Measurements from ENCODE around the gene NOL6. TPM values are rescaled to one million over a fixed set of nuclear protein-coding genes. Genes with fewer than 3 reads are reported as not detected.

NOL6 gene
- total and polyA plus RNA-seq, 2 of the 8 experiments (the other 6 are each of a cell fraction or from before 2014, with no cell fraction given), result 44.0 to 55.0 TPM

DNA sequence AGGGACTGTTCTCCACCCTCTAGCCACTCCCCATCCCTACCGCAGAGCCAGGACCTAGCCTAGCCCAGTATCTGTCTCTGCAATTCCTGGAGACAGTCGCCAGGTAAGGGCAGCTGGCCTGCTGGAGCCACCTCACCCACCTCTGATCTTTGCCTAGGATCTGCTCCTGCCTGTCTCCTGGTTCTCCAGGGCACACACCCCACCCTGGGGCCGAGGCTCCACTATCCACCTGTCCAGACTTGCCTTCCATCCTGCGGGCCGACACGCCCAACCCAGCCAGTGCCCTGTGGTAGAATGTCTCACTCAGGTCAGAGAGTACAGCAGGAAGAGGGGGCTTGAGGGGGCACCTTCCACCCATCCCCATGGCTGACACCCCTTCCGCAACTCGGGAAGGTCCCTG, 55.6 kb downstream of the NOL6 start:
- no peaks in the 10 kb centered on the region for H3K36me3 ChIP-seq (ENCODE audit: control insufficient read depth in 2 of 4, insufficient read depth in 4 of 4, low read length in 3 of 4)
- no peak overlapping the region for H3K4ac ChIP-seq (replicated peaks; ENCODE audit: insufficient read length, low read depth, low read length)
- H3K56ac ChIP-seq (replicated peaks; ENCODE audit: insufficient read length, low read depth, low read length), result no peak overlapping the region
- H3K4me2 ChIP-seq (ENCODE audit: insufficient read depth in 1 of 2, low read depth in 2 of 2, low read length in 2 of 2), result no peak overlapping the region
- H3K14ac ChIP-seq (ENCODE audit: insufficient read length), result no peak overlapping the region
- no peak overlapping the region for H2AK5ac ChIP-seq (ENCODE audit: low read depth, low read length)
- no peaks in the 10 kb centered on the region for H3K79me1 ChIP-seq (ENCODE audit: low read depth, low read length)
- H3K4me1 ChIP-seq (replicated peaks in 1 of 4; ENCODE audit: control insufficient read depth in 3 of 4, insufficient read depth in 4 of 4, low read length in 3 of 4), result peaks cover 0 to 4% (median 3%) of the 10 kb centered on the region in 4 experiments; a peak in 2 of 7 replicates
- no peaks in the 10 kb centered on the region for H3K9me3 ChIP-seq (ENCODE audit: insufficient read depth in 2 of 2, low read depth in 1 of 2, low read length in 1 of 2)
- H4K91ac ChIP-seq (replicated peaks; ENCODE audit: insufficient read length, low read length), result no peak overlapping the region
- CTCF ChIA-PET (ENCODE audit: partially characterized antibody), result interaction anchor here (0.6 to 9.5 kb wide), 9 partner anchors 9 to 131 kb away, joined by 3 to 134 read pairs (median 8); partner anchors contain the start of gene AQP3
- H4K8ac ChIP-seq (ENCODE audit: extremely low read depth, insufficient read depth, low read length), result peak overlapping the region; percentile 9; the same call in 1 of the 2 replicates
- no peak overlapping the region for H2BK20ac ChIP-seq (ENCODE audit: low read length)
- H4K20me1 ChIP-seq (replicated peaks in 1 of 2; ENCODE audit: control insufficient read depth in 1 of 2, insufficient read depth in 2 of 2, low read length in 2 of 2), result no peaks in the 10 kb centered on the region
- no peak overlapping the region for H3K23ac ChIP-seq (ENCODE audit: insufficient read length)
- no peak overlapping the region for H3K4me3 ChIP-seq (ENCODE audit: extremely low read depth in 1 of 4, insufficient read depth in 2 of 4, low read depth in 3 of 4, low read length in 4 of 4)
- H2AFZ ChIP-seq (ENCODE audit: low read length), result no peak overlapping the region
- POLR2A ChIA-PET (ENCODE audit: partially characterized antibody), result no interaction called here
- H3K27me3 ChIP-seq (replicated peaks in 1 of 4; ENCODE audit: control insufficient read depth in 3 of 4, extremely low read depth in 1 of 4, insufficient read depth in 3 of 4, low read length in 3 of 4), result no peaks in the 10 kb centered on the region; a peak in 1 of 7 replicates
- H2BK12ac ChIP-seq (ENCODE audit: low read depth, low read length), result no peak overlapping the region
- no peak overlapping the region for H2BK5ac ChIP-seq (ENCODE audit: low read depth, low read length)
- 97% methylated on average over 7 of the region's 8 CpGs; no CpG with 5 or more reads in 1 of the 2 experiments for WGBS, 2 experiments (ENCODE audit: extremely low coverage in 1 of 2, insufficient coverage in 1 of 2, insufficient read length in 1 of 2, insufficient replicate concordance in 2 of 2, low coverage in 1 of 2, low lambda C conversion rate in 2 of 2, missing lambda C conversion rate in 1 of 2)
- DNase-seq (ENCODE audit: low read depth in 1 of 2, low spot score in 2 of 2) (no peak), FAIRE-seq (no peak)
- no peak overlapping the region for H4K5ac ChIP-seq (ENCODE audit: insufficient read length, low read depth, low read length)
- no peak overlapping the region for H3K18ac ChIP-seq (ENCODE audit: extremely low read depth, low read length)
- H3K9ac ChIP-seq (replicated peaks in 1 of 4; ENCODE audit: extremely low read depth in 1 of 4, low read depth in 3 of 4, low read length in 3 of 4), result no peak overlapping the region
- no peak overlapping the region for H3K27ac ChIP-seq (ENCODE audit: low read depth, low read length)
- no peaks in the 10 kb centered on the region for H3K23me2 ChIP-seq (ENCODE audit: low read depth, low read length)
- H3K79me2 ChIP-seq (ENCODE audit: control insufficient read depth in 1 of 2, insufficient read depth in 2 of 2, low read length in 2 of 2), result no peaks in the 10 kb centered on the region
- no peak overlapping the region for H2BK120ac ChIP-seq (replicated peaks; ENCODE audit: low read depth, low read length)
- H2BK15ac ChIP-seq (ENCODE audit: low read length), result no peak overlapping the region
- TF ChIP-seq PHF8 (conservative IDR thresholded peaks at IDR 0.05; ENCODE audit: low read depth, low read length) (no peak), SP2 (IDR thresholded peaks at IDR 0.05; ENCODE audit: low read length) (no peak), POLR2AphosphoS5 (IDR thresholded peaks at IDR 0.05; ENCODE audit: low read depth, low read length) (no peak), CBX8 (IDR thresholded peaks at IDR 0.05; ENCODE audit: borderline replicate concordance, low read depth, low read length) (no peak), HDAC6 (IDR thresholded peaks at IDR 0.05; ENCODE audit: low read depth, low read length) (no peak), CHD2 (IDR thresholded peaks at IDR 0.05; ENCODE audit: low read length) (no peak), RBBP5 (IDR thresholded peaks at IDR 0.05; ENCODE audit: borderline replicate concordance, low read depth, low read length) (no peak), GTF2F1 (IDR thresholded peaks at IDR 0.05; ENCODE audit: borderline replicate concordance, low read depth, low read length) (no peak), EP300 (IDR thresholded peaks at IDR 0.05; ENCODE audit: borderline replicate concordance in 1 of 2, low read depth in 2 of 2, low read length in 2 of 2) (no peak), YY1 (IDR thresholded peaks at IDR 0.05; ENCODE audit: low read depth, low read length) (no peak), HDAC2 (IDR thresholded peaks at IDR 0.05; ENCODE audit: borderline replicate concordance in 1 of 2, low read depth in 2 of 2, low read length in 2 of 2) (no peak)
- TF ChIP-seq, protein P1, sequence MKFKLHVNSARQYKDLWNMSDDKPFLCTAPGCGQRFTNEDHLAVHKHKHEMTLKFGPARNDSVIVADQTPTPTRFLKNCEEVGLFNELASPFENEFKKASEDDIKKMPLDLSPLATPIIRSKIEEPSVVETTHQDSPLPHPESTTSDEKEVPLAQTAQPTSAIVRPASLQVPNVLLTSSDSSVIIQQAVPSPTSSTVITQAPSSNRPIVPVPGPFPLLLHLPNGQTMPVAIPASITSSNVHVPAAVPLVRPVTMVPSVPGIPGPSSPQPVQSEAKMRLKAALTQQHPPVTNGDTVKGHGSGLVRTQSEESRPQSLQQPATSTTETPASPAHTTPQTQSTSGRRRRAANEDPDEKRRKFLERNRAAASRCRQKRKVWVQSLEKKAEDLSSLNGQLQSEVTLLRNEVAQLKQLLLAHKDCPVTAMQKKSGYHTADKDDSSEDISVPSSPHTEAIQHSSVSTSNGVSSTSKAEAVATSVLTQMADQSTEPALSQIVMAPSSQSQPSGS (IDR thresholded peaks at IDR 0.05; ENCODE audit: low read length), result no peak
